Parathyroid adenoma (tissue), 2 donors: Measurements from ENCODE around the gene PRKN.

Source experiments
- H2AFZ ChIP-seq: fragments of 300-600 bp; sonication (generic); one replicate; pipeline ENCODE4 v1.7.0; 2017; ENCODE audit warnings: antibody characterized with exemption, mild to moderate bottlenecking
- H3K27ac ChIP-seq: fragments of 300-600 bp; sonication (generic); one replicate; pipeline ENCODE4 v1.7.0; 2017
- H3K27me3 ChIP-seq: fragments of 300-600 bp; sonication (generic); one replicate; pipeline ENCODE4 v1.7.0; 2017; ENCODE audit warnings: low read length; ENCODE audit not compliant: control insufficient read depth, insufficient read depth
- H3K36me3 ChIP-seq: fragments of 300-600 bp; sonication (generic); one replicate; pipeline ENCODE4 v1.7.0; 2017; ENCODE audit warnings: low read length; ENCODE audit not compliant: control insufficient read depth, insufficient read depth
- H3K4me1 ChIP-seq: fragments of 300-600 bp; sonication (generic); one replicate; pipeline ENCODE4 v1.7.0; 2017; ENCODE audit warnings: control low read depth
- H3K4me2 ChIP-seq: fragments of 300-600 bp; sonication (generic); one replicate; pipeline ENCODE4 v1.7.0; 2017; ENCODE audit warnings: low read length
- H3K4me3 ChIP-seq: fragments of 300-600 bp; sonication (generic); one replicate; pipeline ENCODE4 v1.7.0; 2017; ENCODE audit warnings: low read depth, low read length
- H3K79me2 ChIP-seq: fragments of 300-600 bp; sonication (generic); one replicate; pipeline ENCODE4 v1.7.0; 2017; ENCODE audit warnings: control low read depth
- H3K9ac ChIP-seq: fragments of 300-600 bp; sonication (generic); one replicate; pipeline ENCODE4 v1.7.0; 2017; ENCODE audit warnings: mild to moderate bottlenecking
- H3K9me3 ChIP-seq: fragments of 300-600 bp; sonication (generic); one replicate; pipeline ENCODE4 v1.7.0; 2017; ENCODE audit warnings: low read length; ENCODE audit not compliant: control insufficient read depth
- TF ChIP-seq, protein P1 (sequence below): fragments of 300-600 bp; sonication (generic); IDR thresholded peaks from one replicate; pipeline ENCODE4 v1.7.0; 2017; ENCODE audit warnings: antibody characterized with exemption, mild to moderate bottlenecking
- donor health status: primary hyperparathyroidism.

The PRKN gene

DNA sequence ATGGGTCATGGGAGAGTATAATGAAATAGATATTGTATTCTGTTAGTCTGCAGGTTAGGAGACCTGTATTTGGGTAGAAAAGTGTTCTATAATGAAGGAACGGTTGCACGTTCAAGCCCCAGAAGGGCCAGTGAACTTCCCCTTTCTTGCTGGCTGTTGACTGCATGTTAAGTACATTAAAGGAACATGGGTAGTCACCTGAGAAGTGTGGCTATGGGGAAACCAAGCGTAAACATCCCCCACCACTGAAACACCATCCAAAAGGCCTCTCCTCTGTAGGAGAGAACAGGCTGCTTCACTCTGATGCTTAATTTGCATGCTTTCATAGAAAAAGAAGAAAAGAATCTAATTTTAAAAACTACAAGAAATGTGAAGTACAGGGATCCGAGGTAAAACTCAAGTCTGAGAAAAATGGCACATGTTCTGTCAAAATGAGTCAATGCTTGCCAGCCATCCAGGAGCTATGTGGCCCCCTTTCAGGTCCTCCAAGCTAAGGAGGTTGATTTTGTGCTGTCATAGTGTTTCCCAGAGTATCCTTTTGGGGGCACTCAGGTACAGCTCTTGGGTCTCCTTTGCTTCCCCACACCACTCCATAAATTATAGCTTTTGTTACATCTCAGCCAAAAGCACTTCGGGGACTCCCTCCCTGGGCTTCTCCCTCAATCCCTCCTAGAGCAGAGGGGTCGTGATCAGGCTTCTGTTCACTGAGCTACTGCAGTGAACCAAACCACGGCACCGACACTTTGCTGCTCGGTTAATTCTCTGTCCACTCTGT is 1170.0 kb downstream of the PRKN start:
- Histone ChIP-seq H3K36me3 (no peaks in the 10 kb centered on the region), H2AFZ (no peak overlapping the region), H3K4me3 (no peak overlapping the region), H3K4me2 (no peak overlapping the region), H3K27ac (no peak overlapping the region), H3K9me3 (no peaks in the 10 kb centered on the region), H3K4me1 (no peaks in the 10 kb centered on the region), H3K27me3 (no peaks in the 10 kb centered on the region), H3K9ac (no peak overlapping the region), H3K79me2 (no peaks in the 10 kb centered on the region)
- TF ChIP-seq, protein P1, sequence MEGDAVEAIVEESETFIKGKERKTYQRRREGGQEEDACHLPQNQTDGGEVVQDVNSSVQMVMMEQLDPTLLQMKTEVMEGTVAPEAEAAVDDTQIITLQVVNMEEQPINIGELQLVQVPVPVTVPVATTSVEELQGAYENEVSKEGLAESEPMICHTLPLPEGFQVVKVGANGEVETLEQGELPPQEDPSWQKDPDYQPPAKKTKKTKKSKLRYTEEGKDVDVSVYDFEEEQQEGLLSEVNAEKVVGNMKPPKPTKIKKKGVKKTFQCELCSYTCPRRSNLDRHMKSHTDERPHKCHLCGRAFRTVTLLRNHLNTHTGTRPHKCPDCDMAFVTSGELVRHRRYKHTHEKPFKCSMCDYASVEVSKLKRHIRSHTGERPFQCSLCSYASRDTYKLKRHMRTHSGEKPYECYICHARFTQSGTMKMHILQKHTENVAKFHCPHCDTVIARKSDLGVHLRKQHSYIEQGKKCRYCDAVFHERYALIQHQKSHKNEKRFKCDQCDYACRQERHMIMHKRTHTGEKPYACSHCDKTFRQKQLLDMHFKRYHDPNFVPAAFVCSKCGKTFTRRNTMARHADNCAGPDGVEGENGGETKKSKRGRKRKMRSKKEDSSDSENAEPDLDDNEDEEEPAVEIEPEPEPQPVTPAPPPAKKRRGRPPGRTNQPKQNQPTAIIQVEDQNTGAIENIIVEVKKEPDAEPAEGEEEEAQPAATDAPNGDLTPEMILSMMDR, result no peak

DNA sequence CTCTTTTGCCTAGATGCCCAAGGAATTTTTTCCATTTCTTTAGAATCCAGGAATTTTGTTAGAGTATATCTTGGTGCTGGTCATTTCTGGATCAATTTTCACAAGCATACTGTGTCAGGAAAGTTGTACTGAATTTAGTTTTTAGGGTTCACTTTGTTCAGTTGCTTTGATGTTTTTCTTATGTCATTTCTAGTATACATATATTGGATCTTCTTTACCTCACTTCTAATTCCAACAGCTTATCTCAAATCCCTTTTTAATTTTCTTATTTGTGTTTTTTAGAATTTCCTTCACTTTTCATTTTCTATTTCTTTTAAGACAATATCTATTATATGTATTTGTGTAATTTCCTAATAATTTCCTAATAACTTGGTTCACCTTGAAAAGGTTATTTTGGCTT is 1172.7 kb downstream of the PRKN start:
- Histone ChIP-seq H3K79me2 (no peaks in the 10 kb centered on the region), H3K27me3 (no peaks in the 10 kb centered on the region), H3K9ac (no peak overlapping the region), H3K9me3 (no peaks in the 10 kb centered on the region), H3K36me3 (no peaks in the 10 kb centered on the region), H3K4me1 (no peaks in the 10 kb centered on the region), H3K4me3 (no peak overlapping the region), H3K27ac (no peak overlapping the region), H2AFZ (no peak overlapping the region), H3K4me2 (no peak overlapping the region)
- TF ChIP-seq, protein P1, result no peak

DNA sequence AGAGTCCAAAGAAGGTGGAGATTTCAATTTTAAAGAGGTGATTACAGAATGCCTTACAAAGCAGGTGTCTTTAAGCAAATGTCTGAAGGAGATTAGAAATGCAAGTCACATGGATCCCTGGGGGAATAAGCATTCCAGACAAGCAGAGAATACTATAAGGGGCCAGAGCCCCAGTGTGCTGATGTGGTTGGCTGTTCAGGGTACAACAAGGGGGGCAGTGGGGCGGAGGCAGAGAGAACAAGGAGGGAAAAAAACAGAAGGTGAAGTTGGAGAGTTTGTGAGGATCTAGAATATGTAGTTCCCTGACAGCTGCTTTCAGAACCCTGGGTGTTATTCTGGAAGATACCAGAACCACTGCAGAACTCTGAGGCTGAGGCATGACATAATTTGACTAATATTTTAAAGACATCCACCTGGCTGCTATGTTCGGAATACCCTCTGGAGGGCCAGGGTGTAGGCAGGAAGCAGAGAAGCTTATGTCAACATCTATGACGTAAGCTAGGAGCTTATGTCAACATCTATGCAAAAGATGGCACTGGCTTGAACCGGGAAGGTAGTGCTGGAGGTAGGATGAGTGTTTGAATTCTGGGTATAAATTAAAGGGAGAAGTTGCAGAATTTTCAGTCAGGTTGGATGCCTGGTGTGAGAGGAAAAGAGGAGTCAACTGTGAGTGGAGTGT is 1177.5 kb downstream of the PRKN start:
- H2AFZ ChIP-seq, result no peak overlapping the region
- no peak overlapping the region for H3K9ac ChIP-seq
- H3K4me1 ChIP-seq, result no peaks in the 10 kb centered on the region
- no peaks in the 10 kb centered on the region for H3K9me3 ChIP-seq
- H3K4me2 ChIP-seq, result no peak overlapping the region
- no peak overlapping the region for H3K4me3 ChIP-seq
- no peak overlapping the region for H3K27ac ChIP-seq
- TF ChIP-seq, protein P1, result no peak
- H3K79me2 ChIP-seq, result no peaks in the 10 kb centered on the region
- no peaks in the 10 kb centered on the region for H3K36me3 ChIP-seq
- no peaks in the 10 kb centered on the region for H3K27me3 ChIP-seq

DNA sequence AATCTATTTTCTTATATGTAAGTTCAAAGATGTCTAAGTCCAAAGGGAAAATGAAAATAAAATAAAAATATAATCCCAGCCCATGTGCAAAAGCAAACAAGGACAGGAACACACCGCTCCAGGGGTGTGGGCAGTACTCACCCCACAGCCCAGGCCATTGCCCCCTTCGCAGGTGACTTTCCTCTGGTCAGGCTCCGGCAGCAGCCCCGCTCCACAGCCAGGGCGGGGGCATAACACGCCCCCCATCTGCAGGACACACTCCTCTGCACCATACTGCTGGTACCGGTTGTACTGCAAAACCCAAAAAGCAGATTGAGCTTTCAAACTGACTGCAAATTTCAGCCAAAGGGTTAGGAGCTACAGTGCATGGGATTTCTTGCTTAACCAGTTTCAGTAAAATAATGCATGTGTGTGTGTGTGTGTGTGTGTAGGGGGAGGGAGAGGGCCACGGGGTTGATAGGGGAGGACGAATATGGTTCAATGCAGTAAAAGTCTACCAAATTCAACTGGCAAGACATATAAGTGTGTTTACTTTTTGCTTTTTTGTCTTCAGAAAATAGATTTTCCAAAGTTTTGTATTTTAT is 1178.8 kb downstream of the PRKN start:
- Histone ChIP-seq H3K4me2 (no peak overlapping the region), H3K9ac (no peak overlapping the region), H3K27me3 (no peaks in the 10 kb centered on the region), H3K27ac (no peak overlapping the region), H3K4me1 (no peaks in the 10 kb centered on the region), H3K79me2 (no peaks in the 10 kb centered on the region), H3K4me3 (no peak overlapping the region), H2AFZ (no peak overlapping the region), H3K9me3 (no peaks in the 10 kb centered on the region), H3K36me3 (no peaks in the 10 kb centered on the region)
- TF ChIP-seq, protein P1, result no peak
